Panc1 (cell line): ENCODE results near the gene PHLPP1. TPM values are rescaled to one million over a fixed set of nuclear protein-coding genes. Genes with fewer than 3 reads are reported as not detected.

Experiments used
- ATAC-seq: fragments of 200-7000 bp; cut with Tn5 transposase; 2 replicates; pipeline ENCODE4 v1.9.1; 2020; ENCODE audit warnings: mild to moderate bottlenecking, moderate library complexity
- BruUV-seq: library from RNA; stranded (reverse); fragments of 400-500 nt; replicated peaks from 2 replicates; lab custom pipeline; 2021; lab: Mats Ljungman, UMichigan
- CTCF ChIA-PET: fragments of 300-600 bp; sonication (Branson Sonifier 250); formaldehyde crosslinking; loops from one replicate; lab custom pipeline; 2022; ENCODE audit warnings: antibody characterized with exemption; lab: Charles Lee
- POLR2A ChIA-PET: fragments of 300-600 bp; sonication (Branson Sonifier 250); formaldehyde crosslinking; loops from one replicate; lab custom pipeline; 2022; ENCODE audit warnings: antibody characterized with exemption; lab: Charles Lee
- DNase-seq: peaks from one replicate; pipeline ENCODE4 v3.0.0-alpha.2; 2010; ENCODE audit warnings: low read depth, low spot score
- H3K27ac ChIP-seq: 2 replicates; pipeline ENCODE4 v1.5.1; 2011; ENCODE audit warnings: mild to moderate bottlenecking, low read length, inconsistent platforms
- H3K27me3 ChIP-seq: fragments of 200-500 bp; sonication (Bioruptor generic); 2 replicates; pipeline ENCODE4 v1.6.0; 2014; ENCODE audit warnings: low read length, inconsistent platforms; ENCODE audit not compliant: control insufficient read depth, insufficient read depth
- H3K36me3 ChIP-seq: fragments of 200-500 bp; sonication (Bioruptor generic); 2 replicates; pipeline ENCODE4 v1.5.1; 2014; ENCODE audit warnings: inconsistent platforms, mild to moderate bottlenecking, low read length, moderate library complexity; ENCODE audit not compliant: control insufficient read depth, insufficient read depth
- H3K4me1 ChIP-seq: 2 replicates; pipeline ENCODE4 v1.5.1; 2011; ENCODE audit warnings: inconsistent platforms, mild to moderate bottlenecking, low read length, moderate library complexity; ENCODE audit not compliant: control insufficient read depth, insufficient read depth
- H3K4me3 ChIP-seq, 2 experiments: 2 replicates each; pipeline ENCODE4 v1.5.1; 2011 to 2012; ENCODE audit warnings: low read depth in 2 of 2, low read length in 2 of 2, mild to moderate bottlenecking in 2 of 2, inconsistent platforms in 1 of 2, moderate library complexity in 1 of 2
- H3K9me3 ChIP-seq: fragments of 200-500 bp; sonication (Bioruptor generic); 2 replicates; pipeline ENCODE4 v1.5.1; 2014; ENCODE audit warnings: low read depth, mild to moderate bottlenecking, inconsistent platforms, low read length, moderate library complexity; ENCODE audit not compliant: control insufficient read depth, insufficient read depth
- CTCF ChIP-seq: fragments of 450-650 bp; IDR thresholded peaks from 2 replicates; pipeline ENCODE4 v1.5.1; 2017; ENCODE audit warnings: mild to moderate bottlenecking
- POLR2AphosphoS5 ChIP-seq: IDR thresholded peaks from 2 replicates; pipeline ENCODE4 v1.6.1; 2012; ENCODE audit warnings: mild to moderate bottlenecking, low read depth, low read length, moderate library complexity
- REST ChIP-seq, 2 experiments: IDR thresholded peaks; 2 replicates each; pipeline ENCODE4 v1.6.1; 2011 to 2012; ENCODE audit warnings: low read depth in 2 of 2, control low read depth in 1 of 2, low read length in 1 of 2, mild to moderate bottlenecking in 1 of 2, moderate library complexity in 1 of 2; ENCODE audit not compliant: insufficient read depth in 1 of 2
- SIN3A ChIP-seq: IDR thresholded peaks from 2 replicates; pipeline ENCODE4 v1.6.1; 2012; ENCODE audit warnings: low read depth, mild to moderate bottlenecking, low read length, moderate library complexity, borderline replicate concordance; ENCODE audit not compliant: insufficient read depth
- TCF7L2 ChIP-seq: IDR thresholded peaks from 2 replicates; pipeline ENCODE4 v1.6.1; 2011; ENCODE audit warnings: mild to moderate bottlenecking, low read depth, low read length, inconsistent platforms
- in situ Hi-C: cut with HindIII; loops from 2 replicates; pipeline ENCODE4 v1.10.0; 2016; ENCODE audit warnings: low sequenced_read_pairs, low pct_unique_long_range_greater_than_20kb
- intact Hi-C: fragments of 100-400 bp; cut with micrococcal nuclease; formaldehyde crosslinking; loops from one replicate; pipeline ENCODE4 v1.10.0; 2022; ENCODE audit not compliant: unreplicated experiment
- total RNA-seq: library from RNA; stranded (reverse); gene quantifications from one replicate; pipeline ENCODE4 v1.2.1, GENCODE V29; 2021; ENCODE audit not compliant: unreplicated experiment

Gene PHLPP1
- total RNA-seq, 1 experiment from 2014 or later, result 6.3 TPM

- no peaks in the 10 kb centered on the region for H3K27me3 ChIP-seq
- POLR2A ChIA-PET, result no interaction called here
These were observed 129.7 kb downstream of the PHLPP1 start for GRCh38 chr18:62844850-62845643.

GRCh38 chr18:62846313-62846712 lies 131.0 kb downstream of the PHLPP1 start:
- Histone ChIP-seq H3K36me3 (no peaks in the 10 kb centered on the region), H3K27ac (no peak overlapping the region), H3K9me3 (no peaks in the 10 kb centered on the region), H3K4me3 (no peak overlapping the region), H3K4me1 (no peaks in the 10 kb centered on the region), H3K27me3 (no peaks in the 10 kb centered on the region)
- ATAC-seq (no peak), DNase-seq (no peak)
- ChIA-PET CTCF (no interaction called here), POLR2A (interaction anchor here (0.5 kb wide), 1 partner anchor 21 kb away, joined by 6 read pairs; no protein-coding TSS in a partner anchor)
- no peak for TF ChIP-seq TCF7L2
- TF ChIP-seq CTCF, result no peak
- no peak for TF ChIP-seq SIN3A
- TF ChIP-seq REST (IDR thresholded peaks at IDR 0.05; ENCODE audit: insufficient read depth in 1 of 2, low read depth in 2 of 2, low read length in 1 of 2), result no peak
- TF ChIP-seq POLR2AphosphoS5, result no peak
- no TSS peak for BruUV-seq
- in situ Hi-C loops (no loop called here), intact Hi-C loops (no loop called here)

More at GRCh38 chr18:62844850-62845643, 129.7 kb downstream of the PHLPP1 start:
- in situ Hi-C loops (no loop called here), intact Hi-C loops (no loop called here)
- Histone ChIP-seq H3K27ac (no peak overlapping the region), H3K4me3 (no peak overlapping the region), H3K4me1 (no peaks in the 10 kb centered on the region), H3K9me3 (no peaks in the 10 kb centered on the region), H3K36me3 (no peaks in the 10 kb centered on the region)
- TF ChIP-seq TCF7L2 (no peak), REST (IDR thresholded peaks at IDR 0.05; ENCODE audit: insufficient read depth in 1 of 2, low read depth in 2 of 2, low read length in 1 of 2) (no peak), CTCF (no peak), POLR2AphosphoS5 (no peak), SIN3A (no peak)
- DNase-seq (no peak), ATAC-seq (no peak)
- BruUV-seq, result no TSS peak
- CTCF ChIA-PET, result no interaction called here
